ENCODE measurements around the gene MAP3K10.

- TF ChIP-seq POLR2A (IDR thresholded peaks at IDR 0.05; ENCODE audit: extremely low read depth, insufficient read length): no peak
- TF ChIP-seq CTCF (IDR thresholded peaks at IDR 0.05; ENCODE audit: low read depth, low read length): no peak
- TF ChIP-seq MAX (IDR thresholded peaks at IDR 0.05; ENCODE audit: low read depth, low read length): no peak
- no peak for TF ChIP-seq MYC (IDR thresholded peaks at IDR 0.05; ENCODE audit: low read depth, low read length)
Observed at GRCh38 chr19:40191836-40192646, 815 bp downstream of the MAP3K10 start.

Measured in NB4 (cell line).